Measurements from ENCODE around the gene QDPR.

Gene QDPR

DNA sequence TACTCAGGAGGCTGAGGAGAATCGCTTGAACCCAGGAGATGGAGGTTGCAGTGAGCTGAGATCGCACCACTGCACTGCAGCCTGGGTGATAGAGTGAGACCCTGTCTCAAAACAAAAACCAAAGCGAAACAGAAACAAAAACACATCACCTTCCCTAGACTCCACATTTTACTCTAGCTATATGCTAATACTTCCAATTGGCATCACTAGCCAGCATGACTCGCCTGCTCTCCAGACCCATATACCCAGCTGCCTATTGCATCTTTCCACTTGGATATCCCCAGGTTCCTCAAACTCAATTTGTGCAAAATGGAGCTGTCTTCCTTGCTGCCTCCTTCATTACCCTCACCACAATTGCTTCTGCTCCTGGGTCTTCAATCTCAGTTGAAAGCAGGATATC, 42.7 kb upstream of the QDPR start:
- no peak for DNase-seq (ENCODE audit: extremely low spot score)
- TF ChIP-seq SP1 (IDR thresholded peaks at IDR 0.05), result no peak
- TF ChIP-seq TARDBP (IDR thresholded peaks at IDR 0.05), result no peak
- no peak for TF ChIP-seq ZNF384 (IDR thresholded peaks at IDR 0.05)
- no peak for TF ChIP-seq BHLHE40 (IDR thresholded peaks at IDR 0.05; ENCODE audit: borderline replicate concordance)
- no peak for TF ChIP-seq FOXA1 (IDR thresholded peaks at IDR 0.05)
- TF ChIP-seq FOXK2 (IDR thresholded peaks at IDR 0.05), result no peak
- no peak for TF ChIP-seq SUZ12 (IDR thresholded peaks at IDR 0.05)
- TF ChIP-seq CTBP1 (IDR thresholded peaks at IDR 0.05; ENCODE audit: borderline replicate concordance), result no peak
- TF ChIP-seq FOXM1 (IDR thresholded peaks at IDR 0.05; ENCODE audit: borderline replicate concordance), result no peak
- no peak for TF ChIP-seq L3MBTL2 (conservative IDR thresholded peaks at IDR 0.05)
- TF ChIP-seq ELF4 (IDR thresholded peaks at IDR 0.05), result no peak
- TF ChIP-seq ARNT (IDR thresholded peaks at IDR 0.05), result no peak
- TF ChIP-seq HDGF (IDR thresholded peaks at IDR 0.05; ENCODE audit: borderline replicate concordance), result no peak
- TF ChIP-seq, protein P1, sequence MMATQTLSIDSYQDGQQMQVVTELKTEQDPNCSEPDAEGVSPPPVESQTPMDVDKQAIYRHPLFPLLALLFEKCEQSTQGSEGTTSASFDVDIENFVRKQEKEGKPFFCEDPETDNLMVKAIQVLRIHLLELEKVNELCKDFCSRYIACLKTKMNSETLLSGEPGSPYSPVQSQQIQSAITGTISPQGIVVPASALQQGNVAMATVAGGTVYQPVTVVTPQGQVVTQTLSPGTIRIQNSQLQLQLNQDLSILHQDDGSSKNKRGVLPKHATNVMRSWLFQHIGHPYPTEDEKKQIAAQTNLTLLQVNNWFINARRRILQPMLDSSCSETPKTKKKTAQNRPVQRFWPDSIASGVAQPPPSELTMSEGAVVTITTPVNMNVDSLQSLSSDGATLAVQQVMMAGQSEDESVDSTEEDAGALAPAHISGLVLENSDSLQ (IDR thresholded peaks at IDR 0.05), result no peak
- TF ChIP-seq LEF1 (IDR thresholded peaks at IDR 0.05; ENCODE audit: borderline replicate concordance), result no peak
- TF ChIP-seq NFRKB (IDR thresholded peaks at IDR 0.05), result no peak
- ChIA-PET POLR2A (interaction anchor here (0.7 to 0.9 kb wide), 2 partner anchors 22 to 60 kb away, joined by 3 read pairs; partner anchors contain the start of genes LAP3 and MED28), CTCF (interaction anchor here (0.7 kb wide), 1 partner anchor 82 kb away, joined by 3 read pairs; no protein-coding TSS in a partner anchor)

DNA sequence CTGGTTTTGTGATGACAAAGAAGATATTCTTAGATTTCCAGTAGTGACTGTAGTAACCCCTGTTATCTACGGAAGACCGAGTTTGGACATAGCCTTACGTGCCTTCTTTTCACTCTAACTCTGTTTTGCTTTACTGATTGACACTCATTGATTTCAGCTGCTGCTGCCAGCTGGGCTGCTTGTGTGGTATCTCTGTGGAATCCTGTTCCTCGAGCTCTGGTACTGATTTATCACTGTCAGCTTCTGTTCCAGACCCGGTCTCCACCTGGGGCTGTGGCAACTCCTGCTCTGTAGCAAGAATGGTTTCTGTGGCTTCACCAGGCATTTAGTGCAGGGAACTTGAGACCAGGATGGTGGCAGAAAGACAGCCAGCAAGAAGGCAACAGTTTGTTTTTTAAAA, 40.5 kb upstream of the QDPR start:
- CTCF ChIA-PET, result no interaction called here
- POLR2A ChIA-PET, result no interaction called here
- DNase-seq (ENCODE audit: extremely low spot score), result no peak
- no peak for TF ChIP-seq LEF1 (IDR thresholded peaks at IDR 0.05; ENCODE audit: borderline replicate concordance)

DNA sequence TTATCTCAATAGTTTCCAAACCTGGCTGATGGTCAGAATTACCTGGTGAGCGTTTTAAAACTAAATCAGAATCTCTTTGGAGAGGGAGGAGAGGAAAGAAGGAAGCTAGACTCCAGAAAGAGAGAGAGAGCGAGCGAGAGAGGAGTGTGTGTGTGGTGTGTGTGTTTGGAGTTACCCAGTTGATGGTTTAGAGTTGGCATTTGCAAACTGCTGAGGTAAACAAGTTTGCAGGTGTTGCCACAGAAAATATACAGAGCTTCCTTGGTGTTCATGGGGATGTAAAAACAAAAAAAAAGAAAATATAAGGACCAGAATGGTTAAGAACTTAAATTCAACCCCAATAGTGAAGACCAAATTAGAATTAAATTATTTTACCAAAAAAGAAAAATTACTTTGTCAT, 38.7 kb upstream of the QDPR start:
- DNase-seq (ENCODE audit: extremely low spot score), result no peak
- TF ChIP-seq BHLHE40 (IDR thresholded peaks at IDR 0.05; ENCODE audit: borderline replicate concordance) (no peak), ARNT (IDR thresholded peaks at IDR 0.05) (no peak), NFRKB (IDR thresholded peaks at IDR 0.05) (no peak), CTBP1 (IDR thresholded peaks at IDR 0.05; ENCODE audit: borderline replicate concordance) (no peak), L3MBTL2 (conservative IDR thresholded peaks at IDR 0.05) (no peak), SUZ12 (IDR thresholded peaks at IDR 0.05) (no peak), FOXA1 (IDR thresholded peaks at IDR 0.05) (no peak), FOXK2 (IDR thresholded peaks at IDR 0.05) (no peak), TARDBP (IDR thresholded peaks at IDR 0.05) (no peak), FOXM1 (IDR thresholded peaks at IDR 0.05; ENCODE audit: borderline replicate concordance) (no peak), ELF4 (IDR thresholded peaks at IDR 0.05) (no peak), SP1 (IDR thresholded peaks at IDR 0.05) (no peak), ZNF384 (IDR thresholded peaks at IDR 0.05) (no peak), LEF1 (IDR thresholded peaks at IDR 0.05; ENCODE audit: borderline replicate concordance) (no peak), HDGF (IDR thresholded peaks at IDR 0.05; ENCODE audit: borderline replicate concordance) (no peak)
- TF ChIP-seq, protein P1 (IDR thresholded peaks at IDR 0.05), result no peak
- ChIA-PET CTCF (no interaction called here), POLR2A (no interaction called here)

DNA sequence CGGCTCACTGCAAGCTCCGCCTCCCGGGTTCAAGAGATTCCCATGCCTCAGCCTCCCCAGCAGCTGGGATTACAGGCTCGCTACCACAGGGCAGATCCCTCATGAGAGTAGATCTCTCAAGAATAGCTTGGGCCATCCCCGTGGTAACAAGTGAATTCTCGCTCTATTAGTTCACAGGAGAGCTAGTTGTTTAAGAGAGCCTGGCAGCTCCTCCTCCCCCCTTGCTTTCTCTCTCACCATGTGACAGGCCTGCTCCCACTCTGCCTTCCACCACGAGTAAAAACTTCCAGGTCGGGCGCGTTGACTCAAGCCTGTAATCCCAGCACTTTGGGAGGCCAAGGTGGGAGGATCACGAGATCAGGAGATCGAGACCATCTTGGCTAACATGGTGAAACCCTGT, 34.8 kb upstream of the QDPR start:
- ChIA-PET POLR2A (no interaction called here), CTCF (no interaction called here)
- DNase-seq (ENCODE audit: extremely low spot score), result no peak
- TF ChIP-seq SUZ12 (IDR thresholded peaks at IDR 0.05) (no peak), ARNT (IDR thresholded peaks at IDR 0.05) (no peak), BHLHE40 (IDR thresholded peaks at IDR 0.05; ENCODE audit: borderline replicate concordance) (no peak), HDGF (IDR thresholded peaks at IDR 0.05; ENCODE audit: borderline replicate concordance) (no peak)

DNA sequence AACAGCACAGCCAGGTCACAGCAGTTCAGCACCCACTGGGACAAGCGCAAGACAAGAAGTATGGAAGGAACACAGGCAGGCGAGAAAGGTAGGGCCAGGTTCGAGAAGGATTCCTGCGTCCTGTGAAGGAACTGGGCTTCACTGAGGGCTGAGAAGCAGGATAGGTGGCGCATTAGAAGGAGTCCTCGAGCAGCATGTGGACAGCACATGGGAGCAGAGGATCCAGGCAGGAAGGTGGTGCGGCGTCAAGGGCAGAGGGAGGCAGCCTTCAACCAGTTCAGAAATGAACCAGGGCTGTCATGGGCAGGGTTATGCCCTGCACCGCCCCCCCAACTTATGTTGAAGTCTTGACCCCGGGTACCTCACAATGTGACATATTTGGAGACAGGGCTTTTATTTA, 34.3 kb upstream of the QDPR start:
- ChIA-PET CTCF (no interaction called here), POLR2A (no interaction called here)
- no peak for TF ChIP-seq L3MBTL2 (conservative IDR thresholded peaks at IDR 0.05)
- TF ChIP-seq ZNF384 (IDR thresholded peaks at IDR 0.05), result no peak
- TF ChIP-seq LEF1 (IDR thresholded peaks at IDR 0.05; ENCODE audit: borderline replicate concordance), result no peak
- TF ChIP-seq SUZ12 (IDR thresholded peaks at IDR 0.05), result no peak
- TF ChIP-seq SP1 (IDR thresholded peaks at IDR 0.05), result no peak
- no peak for TF ChIP-seq CTBP1 (IDR thresholded peaks at IDR 0.05; ENCODE audit: borderline replicate concordance)
- no peak for TF ChIP-seq FOXM1 (IDR thresholded peaks at IDR 0.05; ENCODE audit: borderline replicate concordance)
- no peak for TF ChIP-seq BHLHE40 (IDR thresholded peaks at IDR 0.05; ENCODE audit: borderline replicate concordance)
- TF ChIP-seq ELF4 (IDR thresholded peaks at IDR 0.05), result no peak
- TF ChIP-seq, protein P1 (IDR thresholded peaks at IDR 0.05), result no peak
- TF ChIP-seq FOXA1 (IDR thresholded peaks at IDR 0.05), result no peak
- TF ChIP-seq NFRKB (IDR thresholded peaks at IDR 0.05), result no peak
- TF ChIP-seq ARNT (IDR thresholded peaks at IDR 0.05), result no peak
- TF ChIP-seq TARDBP (IDR thresholded peaks at IDR 0.05), result no peak
- no peak for TF ChIP-seq FOXK2 (IDR thresholded peaks at IDR 0.05)
- TF ChIP-seq HDGF (IDR thresholded peaks at IDR 0.05; ENCODE audit: borderline replicate concordance), result no peak
- no peak for DNase-seq (ENCODE audit: extremely low spot score)

DNA sequence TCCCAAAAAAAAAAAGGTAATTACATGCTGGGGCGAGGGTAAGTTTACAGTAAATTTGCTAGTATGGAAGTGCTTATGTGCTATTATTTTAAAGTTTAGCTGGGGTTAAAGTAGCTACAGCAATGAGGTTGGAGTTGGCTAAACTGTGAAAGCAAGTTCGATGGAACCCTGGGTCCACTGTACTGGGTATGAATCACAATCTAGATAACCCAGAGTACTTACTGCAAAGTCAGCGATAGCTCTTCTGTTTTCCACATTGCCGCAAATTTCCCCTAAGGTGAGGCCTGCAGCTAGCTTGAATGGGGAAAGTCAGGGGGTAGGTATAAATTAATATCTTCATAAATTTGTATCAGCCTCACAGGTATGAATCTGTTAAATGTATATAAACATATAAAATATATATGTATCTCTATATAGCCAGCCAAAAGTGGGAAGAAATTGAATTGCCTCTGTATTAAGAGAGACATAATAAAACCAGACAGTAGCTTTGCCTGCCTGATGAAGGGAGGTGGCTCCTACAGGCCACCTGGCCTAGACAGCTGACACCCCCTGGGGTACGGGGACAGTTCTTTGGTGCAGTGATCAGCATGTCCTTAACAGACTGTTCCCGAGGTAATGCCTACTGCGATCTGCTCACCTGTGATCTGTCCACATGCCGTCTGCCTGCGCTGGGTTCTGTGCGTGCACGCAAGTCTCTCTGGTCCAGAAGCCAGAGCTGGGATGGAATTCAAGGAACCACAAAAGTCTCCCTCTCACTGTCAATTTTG, 33.7 kb upstream of the QDPR start:
- TF ChIP-seq ZNF384 (IDR thresholded peaks at IDR 0.05) (no peak), TARDBP (IDR thresholded peaks at IDR 0.05) (no peak), BHLHE40 (IDR thresholded peaks at IDR 0.05; ENCODE audit: borderline replicate concordance) (no peak)
- CTCF ChIA-PET, result no interaction called here
- POLR2A ChIA-PET, result no interaction called here
- DNase-seq (ENCODE audit: extremely low spot score), result no peak

Data from HEK293T (cell line).